ENCODE results near the gene WNT16. TPM values are rescaled to one million over a fixed set of nuclear protein-coding genes. Genes with fewer than 3 reads are reported as not detected.

Gene WNT16
- total RNA-seq, 1 experiment from 2014 or later, result not detected

DNA sequence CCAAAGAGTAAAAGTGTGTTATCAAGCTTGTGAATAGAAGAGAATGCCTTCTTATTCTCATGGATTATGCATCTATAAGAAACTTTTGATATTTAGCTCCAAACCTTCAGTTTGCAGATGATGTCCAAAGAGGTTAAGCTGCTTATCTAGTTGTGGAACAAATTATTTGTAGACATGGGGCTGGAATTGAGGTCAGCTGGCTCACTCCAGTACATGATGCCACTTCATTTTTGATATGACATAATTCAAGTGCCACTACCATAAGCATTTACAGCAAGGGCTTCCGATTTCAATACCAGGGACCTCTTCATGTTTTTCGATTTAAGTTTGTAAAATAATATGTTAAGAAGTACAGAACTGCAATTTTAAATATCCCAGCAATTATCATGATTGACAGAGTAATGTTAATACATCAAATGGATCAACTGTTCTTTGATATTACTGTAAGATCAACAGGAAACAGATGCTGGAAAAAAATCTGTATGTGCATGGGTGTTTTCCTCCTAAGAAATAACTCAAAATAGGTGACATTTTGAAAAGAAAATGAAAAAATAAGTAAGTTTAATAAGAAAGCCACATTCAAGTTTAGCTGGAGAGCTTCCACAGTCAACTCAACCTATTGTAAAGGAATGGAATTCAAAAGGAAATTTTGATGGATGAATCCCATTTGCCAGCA, 54.6 kb downstream of the WNT16 start:
- H3K4ac ChIP-seq (ENCODE audit: low read depth, low read length), result no peak overlapping the region
- no peak overlapping the region for H4K8ac ChIP-seq (replicated peaks; ENCODE audit: insufficient read length, low read depth, low read length)
- no peaks in the 10 kb centered on the region for H4K20me1 ChIP-seq (ENCODE audit: control insufficient read depth, insufficient read depth, insufficient read length)
- DNase-seq, result no peak
- no peak overlapping the region for H4K91ac ChIP-seq (ENCODE audit: insufficient read length, low read depth, low read length)
- H2AFZ ChIP-seq (ENCODE audit: low read length), result no peak overlapping the region
- H3K4me2 ChIP-seq (ENCODE audit: insufficient read depth, insufficient read length, low read length), result no peak overlapping the region
- peaks cover 8 to 10% of the 10 kb centered on the region in 2 experiments for H3K4me1 Mint-ChIP-seq
- peaks cover 2 to 6% (median 5%) of the 10 kb centered on the region in 3 experiments; a peak in 3 of 7 replicates for H3K36me3 Mint-ChIP-seq (ENCODE audit: insufficient read depth in 1 of 3, low read depth in 3 of 3)
- H3K23me2 ChIP-seq (ENCODE audit: insufficient read length, low read depth, low read length, poor library complexity, severe bottlenecking), result no peaks in the 10 kb centered on the region
- H2BK12ac ChIP-seq (ENCODE audit: insufficient read length, low read depth, low read length), result no peak overlapping the region
- H4K5ac ChIP-seq (ENCODE audit: insufficient read length, low read depth, low read length), result no peak overlapping the region
- H3K27ac Mint-ChIP-seq, result no peak overlapping the region
- no peak overlapping the region for H2BK15ac ChIP-seq (ENCODE audit: low read depth, low read length)
- no peak overlapping the region for H3K56ac ChIP-seq (ENCODE audit: insufficient read length, low read depth, low read length)
- H2AK5ac ChIP-seq (ENCODE audit: insufficient read length, low read length), result no peak overlapping the region
- TF ChIP-seq, protein P1, sequence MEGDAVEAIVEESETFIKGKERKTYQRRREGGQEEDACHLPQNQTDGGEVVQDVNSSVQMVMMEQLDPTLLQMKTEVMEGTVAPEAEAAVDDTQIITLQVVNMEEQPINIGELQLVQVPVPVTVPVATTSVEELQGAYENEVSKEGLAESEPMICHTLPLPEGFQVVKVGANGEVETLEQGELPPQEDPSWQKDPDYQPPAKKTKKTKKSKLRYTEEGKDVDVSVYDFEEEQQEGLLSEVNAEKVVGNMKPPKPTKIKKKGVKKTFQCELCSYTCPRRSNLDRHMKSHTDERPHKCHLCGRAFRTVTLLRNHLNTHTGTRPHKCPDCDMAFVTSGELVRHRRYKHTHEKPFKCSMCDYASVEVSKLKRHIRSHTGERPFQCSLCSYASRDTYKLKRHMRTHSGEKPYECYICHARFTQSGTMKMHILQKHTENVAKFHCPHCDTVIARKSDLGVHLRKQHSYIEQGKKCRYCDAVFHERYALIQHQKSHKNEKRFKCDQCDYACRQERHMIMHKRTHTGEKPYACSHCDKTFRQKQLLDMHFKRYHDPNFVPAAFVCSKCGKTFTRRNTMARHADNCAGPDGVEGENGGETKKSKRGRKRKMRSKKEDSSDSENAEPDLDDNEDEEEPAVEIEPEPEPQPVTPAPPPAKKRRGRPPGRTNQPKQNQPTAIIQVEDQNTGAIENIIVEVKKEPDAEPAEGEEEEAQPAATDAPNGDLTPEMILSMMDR (conservative IDR thresholded peaks at IDR 0.05), result no peak
- H3K79me1 ChIP-seq (ENCODE audit: insufficient read depth, low read depth, low read length, poor library complexity, severe bottlenecking), result no peaks in the 10 kb centered on the region
- no peak overlapping the region for H3K9ac ChIP-seq (ENCODE audit: extremely low read depth, insufficient read length, low read length)
- H3K9me3 ChIP-seq (ENCODE audit: control insufficient read depth, low read depth, low read length), result no peaks in the 10 kb centered on the region
- no peak overlapping the region for H2BK5ac ChIP-seq (ENCODE audit: insufficient read length, low read length)
- no peak overlapping the region for H2BK120ac ChIP-seq (ENCODE audit: low read depth, low read length, poor library complexity, severe bottlenecking)
- H3K23ac ChIP-seq (ENCODE audit: insufficient read length, low read depth, low read length), result no peak overlapping the region
- H3K14ac ChIP-seq (ENCODE audit: insufficient read depth, low read length), result no peak overlapping the region
- no peak overlapping the region for H3K18ac ChIP-seq (ENCODE audit: insufficient read length, low read depth, low read length)
- H3T11ph ChIP-seq (ENCODE audit: low read length), result no peak overlapping the region
- H3K27me3 Mint-ChIP-seq (ENCODE audit: low read depth), result no peaks in the 10 kb centered on the region
- peaks cover 10% of the 10 kb centered on the region; the same call in 1 of the 2 replicates for H3K79me2 ChIP-seq (ENCODE audit: insufficient read depth, low read length)
- H3K4me1 ChIP-seq (ENCODE audit: insufficient read depth, low read length), result no peaks in the 10 kb centered on the region
- no peak overlapping the region for H3K27ac ChIP-seq (ENCODE audit: insufficient read length, low read depth, low read length)
- no peak overlapping the region for H3K4me3 Mint-ChIP-seq
- WGBS (ENCODE audit: extremely low coverage, insufficient read length, low lambda C conversion rate), result no CpG with 5 or more reads among the region's 2 CpGs
- H3K9me3 Mint-ChIP-seq, result no peaks in the 10 kb centered on the region
- H2BK20ac ChIP-seq (ENCODE audit: low read depth, low read length, poor library complexity, severe bottlenecking), result no peak overlapping the region
- no peaks in the 10 kb centered on the region for H3K27me3 ChIP-seq (ENCODE audit: insufficient read depth, low read length)
